Left lung (tissue), 10 donors: ENCODE results near the gene DNAJC8. TPM values are rescaled to one million over a fixed set of nuclear protein-coding genes. Genes with fewer than 3 reads are reported as not detected.

Experiments used
- ATAC-seq: fragments of 200-7000 bp; cut with Tn5 transposase; one replicate; pipeline ENCODE4 v1.9.1; 2020; ENCODE audit warnings: moderate library complexity
- DNase-seq, 4 donors: peaks; one replicate each; pipeline ENCODE4 v3.0.0-alpha.2; 2013 to 2020
- H3K27ac ChIP-seq, 2 donors: fragments of 200-600 bp; sonication (generic) in 1 of 2; one replicate each; pipeline versions ENCODE4 v1.5.0 to v1.8.0; 2020 to 2021
- H3K27me3 ChIP-seq, 2 donors: fragments of 200-600 bp; sonication (generic) in 1 of 2; one replicate each; pipeline versions ENCODE4 v1.5.0 to v1.8.0; 2020 to 2021
- H3K36me3 ChIP-seq, 2 donors: fragments of 200-600 bp; sonication (generic) in 1 of 2; one replicate each; pipeline versions ENCODE4 v1.5.0 to v1.8.0; 2020 to 2021
- H3K4me1 ChIP-seq, 2 donors: fragments of 200-600 bp; one replicate each; pipeline ENCODE4 v1.8.0; 2021
- H3K4me3 ChIP-seq, 2 donors: fragments of 200-600 bp; sonication (generic) in 1 of 2; one replicate each; pipeline versions ENCODE4 v1.5.0 to v1.8.0; 2020 to 2021; ENCODE audit warnings: mild to moderate bottlenecking in 1 of 2
- H3K9me3 ChIP-seq, 2 donors: fragments of 200-600 bp; sonication (generic) in 1 of 2; one replicate each; pipeline versions ENCODE4 v1.5.0 to v1.8.0; 2020 to 2021
- CTCF ChIP-seq, 2 donors: fragments of 200-600 bp; sonication (generic) in 1 of 2; IDR thresholded peaks; one replicate each; pipeline versions ENCODE4 v1.5.0 to v1.8.0; 2021; ENCODE audit warnings: antibody characterized with exemption in 2 of 2
- intact Hi-C, 2 donors: fragments of 100-400 bp; cut with DNase I; formaldehyde crosslinking; loops; one replicate each; pipeline versions ENCODE4 v1.11.2 to v1.14.2; 2022
- polyA plus RNA-seq, 6 donors: library from polyadenylated mRNA; unstranded; fragments of 120-200 nt; gene quantifications; one replicate each; pipeline ENCODE4 v1.2.1, GENCODE V29; 2013; ENCODE audit not compliant: insufficient read length in 6 of 6
- total RNA-seq, 2 donors: library from RNA; stranded (reverse); fragmentation: NEBNext Ultra II Directional; extraction: Animal tissue kit (Norgen Biotek cat#: 25700); gene quantifications; one replicate each; pipeline ENCODE4 v1.2.1, GENCODE V29; 2021
- donor health status: DM: no; HTN: yes; CAD: no.
- donor health status: DM: no; HTN: no; CAD: no.

DNAJC8 gene
- total and polyA plus RNA-seq, 8 donors = 65.2 to 151 (median 135) TPM

GRCh38 chr1:28280501-28280900 lies 47.7 kb upstream of the DNAJC8 start:
- Histone ChIP-seq H3K4me1 (peaks cover 0 to 55% of the 10 kb centered on the region in 2 donors), H3K27me3 (no peaks in the 10 kb centered on the region), H3K9me3 (no peaks in the 10 kb centered on the region), H3K27ac (peak overlapping the region in 1 of 2 donors; percentile 66), H3K36me3 (peaks cover 0 to 69% of the 10 kb centered on the region in 2 donors), H3K4me3 (no peak overlapping the region)
- TF ChIP-seq CTCF (IDR thresholded peaks at IDR 0.05) = no peak
- intact Hi-C loops = no loop called here
- ATAC-seq (peak; percentile 36), DNase-seq (no peak)

GRCh38 chr1:28279721-28280120 lies 46.9 kb upstream of the DNAJC8 start:
- Histone ChIP-seq H3K27me3 (no peaks in the 10 kb centered on the region), H3K4me3 (no peak overlapping the region), H3K9me3 (no peaks in the 10 kb centered on the region), H3K36me3 (peaks cover 0 to 77% of the 10 kb centered on the region in 2 donors), H3K4me1 (peaks cover 0 to 48% of the 10 kb centered on the region in 2 donors), H3K27ac (no peak overlapping the region)
- TF ChIP-seq CTCF (IDR thresholded peaks at IDR 0.05) = no peak
- ATAC-seq = no peak
- intact Hi-C loops = no loop called here
- DNase-seq = no peak

GRCh38 chr1:28278763-28279162 lies 45.9 kb upstream of the DNAJC8 start:
- TF ChIP-seq CTCF (IDR thresholded peaks at IDR 0.05) = no peak
- DNase-seq (no peak), ATAC-seq (no peak)
- Histone ChIP-seq H3K4me3 (no peak overlapping the region), H3K4me1 (peaks cover 0 to 39% of the 10 kb centered on the region in 2 donors), H3K27ac (no peak overlapping the region), H3K36me3 (peaks cover 0 to 86% of the 10 kb centered on the region in 2 donors), H3K9me3 (no peaks in the 10 kb centered on the region), H3K27me3 (no peaks in the 10 kb centered on the region)
- intact Hi-C loops = no loop called here

GRCh38 chr1:28273216-28273860 lies 40.5 kb upstream of the DNAJC8 start:
- no peaks in the 10 kb centered on the region for H3K4me1 ChIP-seq
- H3K4me3 ChIP-seq = no peak overlapping the region
- no peak for ATAC-seq
- no peak for DNase-seq
- no peaks in the 10 kb centered on the region for H3K9me3 ChIP-seq
- TF ChIP-seq CTCF (IDR thresholded peaks at IDR 0.05) = no peak
- H3K36me3 ChIP-seq = peaks cover 0 to 87% of the 10 kb centered on the region in 2 donors
- H3K27me3 ChIP-seq = no peaks in the 10 kb centered on the region
- intact Hi-C loops = no loop called here
- no peak overlapping the region for H3K27ac ChIP-seq

GRCh38 chr1:28272215-28272852 lies 39.5 kb upstream of the DNAJC8 start:
- intact Hi-C loops = no loop called here
- Histone ChIP-seq H3K36me3 (peaks cover 0 to 77% of the 10 kb centered on the region in 2 donors), H3K4me3 (no peak overlapping the region), H3K9me3 (no peaks in the 10 kb centered on the region), H3K27ac (no peak overlapping the region), H3K4me1 (peaks cover 0 to 1% of the 10 kb centered on the region in 2 donors), H3K27me3 (no peaks in the 10 kb centered on the region)
- TF ChIP-seq CTCF (IDR thresholded peaks at IDR 0.05) = no peak
- DNase-seq (no peak), ATAC-seq (no peak)
